Measurements from ENCODE around the gene NTRK2. TPM values are rescaled to one million over a fixed set of nuclear protein-coding genes. Genes with fewer than 3 reads are reported as not detected.

NTRK2 gene
- total RNA-seq (under 1 TPM; 0.11 to 0.12 TPM), polyA plus RNA-seq (under 1 TPM in 1 of 2 donors, not detected in 1; 0.18 TPM)

- peak within 1 kb of the TSS in 1 of 2 donors; percentile 32 for H3K4me3 ChIP-seq (ENCODE audit: low read length in 2 of 2)
- Mint-ChIP-seq H3K27me3 (peaks cover 26 to 42% of the 10 kb centered on the region in 2 donors), H3K9me3 (peaks cover 0 to 9% (median 3%) of the 10 kb centered on the region in 8 donors), H3K27ac (peak within 1 kb of the TSS in 2 of 7 donors; percentile 12 to 39), H3K4me3 (peak within 1 kb of the TSS; percentile 57 to 78 (median 75)), H3K4me1 (peaks cover 6 to 28% (median 14%) of the 10 kb centered on the region in 4 donors), H3K36me3 (no peaks in the 10 kb centered on the region)
- ChIA-PET POLR2A (ENCODE audit: partially characterized antibody) (no interaction called here), CTCF (ENCODE audit: partially characterized antibody) (no interaction called here)
- intact Hi-C loops (cut with micrococcal nuclease), result no loop called here
- no peaks in the 10 kb centered on the region for H3K36me3 ChIP-seq (ENCODE audit: insufficient read depth, low read length)
- H3K27ac ChIP-seq (ENCODE audit: low read depth, low read length), result no peak within 1 kb of the TSS
- peaks cover 22% of the 10 kb centered on the region for H3K4me1 ChIP-seq (ENCODE audit: insufficient read depth, low read length)
- peak in 3 of 5 donors; percentile 8 to 29 (median 12) for DNase-seq
- no peaks in the 10 kb centered on the region for H3K9me3 ChIP-seq (ENCODE audit: control insufficient read depth in 1 of 2, low read length in 2 of 2)
- H3K27me3 ChIP-seq (ENCODE audit: insufficient read depth, low read length), result peaks cover 4% of the 10 kb centered on the region
Measured at GRCh38 chr9:84669288-84670137, at the start of gene NTRK2. TSS of gene NTRK2 (plus strand) at chr9:84669729. CDS start at chr9:84670749, 1,020 bp downstream.

- Mint-ChIP-seq H3K36me3 (no peaks in the 10 kb centered on the region), H3K9me3 (peaks cover 0 to 3% (median 0%) of the 10 kb centered on the region in 8 donors), H3K27ac (no peak overlapping the region), H3K4me1 (no peaks in the 10 kb centered on the region), H3K4me3 (no peak overlapping the region), H3K27me3 (peaks cover 0 to 1% of the 10 kb centered on the region in 2 donors)
- no peaks in the 10 kb centered on the region for H3K9me3 ChIP-seq (ENCODE audit: control insufficient read depth in 1 of 2, low read length in 2 of 2)
- no peak overlapping the region for H3K4me3 ChIP-seq (ENCODE audit: low read length in 2 of 2)
- DNase-seq, result no peak
- H3K27me3 ChIP-seq (ENCODE audit: insufficient read depth, low read length), result no peaks in the 10 kb centered on the region
- intact Hi-C loops (cut with micrococcal nuclease), result no loop called here
- no peaks in the 10 kb centered on the region for H3K36me3 ChIP-seq (ENCODE audit: insufficient read depth, low read length)
- H3K4me1 ChIP-seq (ENCODE audit: insufficient read depth, low read length), result no peaks in the 10 kb centered on the region
- no peak overlapping the region for H3K27ac ChIP-seq (ENCODE audit: low read depth, low read length)
- ChIA-PET POLR2A (ENCODE audit: partially characterized antibody) (no interaction called here), CTCF (ENCODE audit: partially characterized antibody) (no interaction called here)
Measured at GRCh38 chr9:84620338-84620737, 49.2 kb upstream of the NTRK2 start.

GRCh38 chr9:84621811-84622210, 47.7 kb upstream of the NTRK2 start:
- H3K27me3 Mint-ChIP-seq, result peaks cover 0 to 1% of the 10 kb centered on the region in 2 donors
- H3K9me3 ChIP-seq (ENCODE audit: control insufficient read depth in 1 of 2, low read length in 2 of 2), result no peaks in the 10 kb centered on the region
- CTCF ChIA-PET (ENCODE audit: partially characterized antibody), result no interaction called here
- no peaks in the 10 kb centered on the region for H3K27me3 ChIP-seq (ENCODE audit: insufficient read depth, low read length)
- no peaks in the 10 kb centered on the region for H3K4me1 Mint-ChIP-seq
- no peaks in the 10 kb centered on the region for H3K36me3 Mint-ChIP-seq
- H3K9me3 Mint-ChIP-seq, result peaks cover 0 to 5% (median 0%) of the 10 kb centered on the region in 8 donors
- intact Hi-C loops (cut with micrococcal nuclease), result no loop called here
- H3K27ac ChIP-seq (ENCODE audit: low read depth, low read length), result no peak overlapping the region
- no peak overlapping the region for H3K27ac Mint-ChIP-seq
- DNase-seq, result no peak
- POLR2A ChIA-PET (ENCODE audit: partially characterized antibody), result no interaction called here
- H3K36me3 ChIP-seq (ENCODE audit: insufficient read depth, low read length), result no peaks in the 10 kb centered on the region
- H3K4me1 ChIP-seq (ENCODE audit: insufficient read depth, low read length), result no peaks in the 10 kb centered on the region
- H3K4me3 ChIP-seq (ENCODE audit: low read length in 2 of 2), result no peak overlapping the region
- H3K4me3 Mint-ChIP-seq, result no peak overlapping the region

GRCh38 chr9:84622981-84623380, 46.5 kb upstream of the NTRK2 start:
- H3K9me3 Mint-ChIP-seq, result peaks cover 0 to 11% (median 0%) of the 10 kb centered on the region in 8 donors
- no peaks in the 10 kb centered on the region for H3K4me1 Mint-ChIP-seq
- H3K4me3 ChIP-seq (ENCODE audit: low read length in 2 of 2), result no peak overlapping the region
- ChIA-PET POLR2A (ENCODE audit: partially characterized antibody) (no interaction called here), CTCF (ENCODE audit: partially characterized antibody) (no interaction called here)
- H3K36me3 ChIP-seq (ENCODE audit: insufficient read depth, low read length), result no peaks in the 10 kb centered on the region
- no peak for DNase-seq
- no peaks in the 10 kb centered on the region for H3K27me3 ChIP-seq (ENCODE audit: insufficient read depth, low read length)
- H3K36me3 Mint-ChIP-seq, result no peaks in the 10 kb centered on the region
- H3K27me3 Mint-ChIP-seq, result peaks cover 0 to 1% of the 10 kb centered on the region in 2 donors
- H3K27ac Mint-ChIP-seq, result no peak overlapping the region
- H3K4me3 Mint-ChIP-seq, result no peak overlapping the region
- intact Hi-C loops (cut with micrococcal nuclease), result no loop called here
- H3K27ac ChIP-seq (ENCODE audit: low read depth, low read length), result no peak overlapping the region
- H3K9me3 ChIP-seq (ENCODE audit: control insufficient read depth in 1 of 2, low read length in 2 of 2), result no peaks in the 10 kb centered on the region
- no peaks in the 10 kb centered on the region for H3K4me1 ChIP-seq (ENCODE audit: insufficient read depth, low read length)

- peaks cover 0 to 2% of the 10 kb centered on the region in 2 donors for H3K27me3 Mint-ChIP-seq
- H3K9me3 Mint-ChIP-seq, result peaks cover 2 to 14% (median 6%) of the 10 kb centered on the region in 8 donors
- intact Hi-C loops (cut with micrococcal nuclease), result no loop called here
- no peaks in the 10 kb centered on the region for H3K36me3 ChIP-seq (ENCODE audit: insufficient read depth, low read length)
- DNase-seq, result no peak
- H3K4me1 ChIP-seq (ENCODE audit: insufficient read depth, low read length), result no peaks in the 10 kb centered on the region
- H3K27ac ChIP-seq (ENCODE audit: low read depth, low read length), result no peak overlapping the region
- H3K9me3 ChIP-seq (ENCODE audit: control insufficient read depth in 1 of 2, low read length in 2 of 2), result no peaks in the 10 kb centered on the region
- H3K4me3 ChIP-seq (ENCODE audit: low read length in 2 of 2), result no peak overlapping the region
- POLR2A ChIA-PET (ENCODE audit: partially characterized antibody), result no interaction called here
- no peaks in the 10 kb centered on the region for H3K4me1 Mint-ChIP-seq
- no peaks in the 10 kb centered on the region for H3K36me3 Mint-ChIP-seq
- H3K27ac Mint-ChIP-seq, result no peak overlapping the region
- no peak overlapping the region for H3K4me3 Mint-ChIP-seq
- CTCF ChIA-PET (ENCODE audit: partially characterized antibody), result no interaction called here
- H3K27me3 ChIP-seq (ENCODE audit: insufficient read depth, low read length), result no peaks in the 10 kb centered on the region
Measured at GRCh38 chr9:84636436-84636835, 33.1 kb upstream of the NTRK2 start.

GRCh38 chr9:84642553-84643141, 26.9 kb upstream of the NTRK2 start:
- Mint-ChIP-seq H3K4me3 (no peak overlapping the region), H3K4me1 (no peaks in the 10 kb centered on the region), H3K27ac (no peak overlapping the region), H3K9me3 (peaks cover 2 to 14% (median 6%) of the 10 kb centered on the region in 8 donors), H3K27me3 (no peaks in the 10 kb centered on the region), H3K36me3 (no peaks in the 10 kb centered on the region)
- ChIA-PET POLR2A (ENCODE audit: partially characterized antibody) (no interaction called here), CTCF (ENCODE audit: partially characterized antibody) (no interaction called here)
- Histone ChIP-seq H3K4me3 (ENCODE audit: low read length in 2 of 2) (no peak overlapping the region), H3K9me3 (ENCODE audit: control insufficient read depth in 1 of 2, low read length in 2 of 2) (no peaks in the 10 kb centered on the region), H3K27me3 (ENCODE audit: insufficient read depth, low read length) (no peaks in the 10 kb centered on the region), H3K4me1 (ENCODE audit: insufficient read depth, low read length) (no peaks in the 10 kb centered on the region), H3K27ac (ENCODE audit: low read depth, low read length) (no peak overlapping the region), H3K36me3 (ENCODE audit: insufficient read depth, low read length) (no peaks in the 10 kb centered on the region)
- DNase-seq, result no peak
- intact Hi-C loops (cut with micrococcal nuclease), result no loop called here

GRCh38 chr9:84647699-84648098, 21.8 kb upstream of the NTRK2 start:
- Histone ChIP-seq H3K27me3 (ENCODE audit: insufficient read depth, low read length) (no peaks in the 10 kb centered on the region), H3K27ac (ENCODE audit: low read depth, low read length) (no peak overlapping the region), H3K4me1 (ENCODE audit: insufficient read depth, low read length) (no peaks in the 10 kb centered on the region), H3K36me3 (ENCODE audit: insufficient read depth, low read length) (no peaks in the 10 kb centered on the region), H3K9me3 (ENCODE audit: control insufficient read depth in 1 of 2, low read length in 2 of 2) (no peaks in the 10 kb centered on the region), H3K4me3 (ENCODE audit: low read length in 2 of 2) (no peak overlapping the region)
- no peak overlapping the region for H3K27ac Mint-ChIP-seq
- peaks cover 0 to 3% (median 0%) of the 10 kb centered on the region in 8 donors for H3K9me3 Mint-ChIP-seq
- H3K4me3 Mint-ChIP-seq, result peak overlapping the region in 1 of 8 donors; percentile 15
- peaks cover 2 to 4% of the 10 kb centered on the region in 2 donors for H3K27me3 Mint-ChIP-seq
- no peaks in the 10 kb centered on the region for H3K4me1 Mint-ChIP-seq
- ChIA-PET CTCF (ENCODE audit: partially characterized antibody) (no interaction called here), POLR2A (ENCODE audit: partially characterized antibody) (no interaction called here)
- no peaks in the 10 kb centered on the region for H3K36me3 Mint-ChIP-seq
- DNase-seq, result no peak
- intact Hi-C loops (cut with micrococcal nuclease), result no loop called here

All from CD4-positive, alpha-beta memory T cell (primary cell).